Esophagus squamous epithelium (tissue), 4 donors: Measurements from ENCODE around the gene PZP.

Experiments used
- CTCF ChIP-seq, 6 experiments: fragments of 450-650 bp in 4 of 6; fragments of 200-600 bp in 2 of 6; sonication (generic) in 2 of 6; IDR thresholded peaks; one replicate each; pipeline ENCODE4 v1.5.1; 2016 to 2019; ENCODE audit warnings: antibody characterized with exemption in 6 of 6, mild to moderate bottlenecking in 4 of 6, moderate library complexity in 4 of 6
- POLR2A ChIP-seq, 4 donors: fragments of 450-650 bp; IDR thresholded peaks; one replicate each; pipeline ENCODE4 v1.6.1; 2017; ENCODE audit warnings: antibody characterized with exemption in 4 of 4, mild to moderate bottlenecking in 4 of 4, moderate library complexity in 3 of 4

GRCh38 chr12:9106067-9106466 lies 102.1 kb downstream of the PZP start:
- TF ChIP-seq POLR2A (IDR thresholded peaks at IDR 0.05) = no peak
- TF ChIP-seq CTCF (IDR thresholded peaks at IDR 0.05) = no peak
